GM23338 (cell line): Measurements from ENCODE around the gene AGAP1. TPM values are rescaled to one million over a fixed set of nuclear protein-coding genes. Genes with fewer than 3 reads are reported as not detected.

ENCODE experiments used
- ATAC-seq: fragments of 200-7000 bp; cut with Tn5 transposase; 3 replicates; pipeline ENCODE4 v1.9.1; 2020
- DNase-seq: peaks from one replicate; pipeline ENCODE4 v3.0.0-alpha.2; 2015; ENCODE audit warnings: low spot score
- H2AFZ ChIP-seq: fragments of 200-600 bp; sonication (generic); 2 replicates; pipeline ENCODE4 v1.8.0; 2016; ENCODE audit warnings: antibody characterized with exemption, mild to moderate bottlenecking, moderate library complexity
- H3F3A ChIP-seq: fragments of 200-600 bp; sonication (generic); replicated peaks from 2 replicates; pipeline ENCODE4 v1.8.0; 2017; ENCODE audit warnings: antibody characterized with exemption, mixed run types, low read depth
- H3K27ac ChIP-seq: fragments of 200-600 bp; sonication (generic); 2 replicates; pipeline ENCODE4 v1.6.1; 2016; ENCODE audit warnings: low read depth
- H3K27me3 ChIP-seq: fragments of 200-600 bp; sonication (generic); 2 replicates; pipeline ENCODE4 v1.8.0; 2016; ENCODE audit warnings: mild to moderate bottlenecking, mixed run types, moderate library complexity; ENCODE audit not compliant: insufficient read depth
- H3K36me3 ChIP-seq: fragments of 200-600 bp; sonication (generic); 2 replicates; pipeline ENCODE4 v1.8.0; 2016; ENCODE audit warnings: mild to moderate bottlenecking; ENCODE audit not compliant: insufficient read depth
- H3K4me1 ChIP-seq: fragments of 200-600 bp; sonication (generic); 2 replicates; pipeline ENCODE4 v1.8.0; 2016; ENCODE audit warnings: mild to moderate bottlenecking, moderate library complexity; ENCODE audit not compliant: insufficient read depth
- H3K4me2 ChIP-seq: fragments of 200-600 bp; sonication (generic); 2 replicates; pipeline ENCODE4 v1.7.1; 2017; ENCODE audit warnings: mixed run types
- H3K4me3 ChIP-seq: fragments of 200-600 bp; sonication (generic); 2 replicates; pipeline ENCODE4 v1.6.1; 2016; ENCODE audit warnings: mixed run types
- H3K79me2 ChIP-seq: fragments of 200-600 bp; sonication (generic); replicated peaks from 2 replicates; pipeline ENCODE4 v1.8.0; 2017; ENCODE audit warnings: mild to moderate bottlenecking; ENCODE audit not compliant: insufficient read depth
- H3K9me2 ChIP-seq: fragments of 200-600 bp; sonication (generic); 2 replicates; pipeline ENCODE4 v1.8.0; 2017; ENCODE audit not compliant: insufficient read depth
- H4K20me1 ChIP-seq: fragments of 200-600 bp; sonication (generic); replicated peaks from 2 replicates; pipeline ENCODE4 v1.8.0; 2017; ENCODE audit warnings: mild to moderate bottlenecking; ENCODE audit not compliant: insufficient read depth
- H3K27ac Mint-ChIP-seq: 2 replicates; pipeline ENCODE4 v1.8.0; 2020; ENCODE audit warnings: inconsistent platforms, mild to moderate bottlenecking, moderate library complexity, mixed read lengths
- H3K27me3 Mint-ChIP-seq: 3 replicates; pipeline ENCODE4 v1.8.0; 2022; ENCODE audit warnings: low read depth, mild to moderate bottlenecking, moderate library complexity, mixed read lengths, inconsistent platforms; ENCODE audit not compliant: insufficient read depth, poor library complexity
- H3K36me3 Mint-ChIP-seq: 3 replicates; pipeline ENCODE4 v1.8.0; 2021; ENCODE audit warnings: low read depth, mild to moderate bottlenecking, inconsistent platforms, moderate library complexity, mixed read lengths
- H3K4me1 Mint-ChIP-seq: 3 replicates; pipeline ENCODE4 v1.8.0; 2020; ENCODE audit warnings: mild to moderate bottlenecking, inconsistent platforms, mixed read lengths
- H3K4me3 Mint-ChIP-seq: 3 replicates; pipeline ENCODE4 v1.8.0; 2021; ENCODE audit warnings: moderate library complexity, mild to moderate bottlenecking, inconsistent platforms, mixed read lengths
- H3K9me3 Mint-ChIP-seq: 3 replicates; pipeline ENCODE4 v1.8.0; 2020; ENCODE audit warnings: moderate library complexity, mild to moderate bottlenecking, inconsistent platforms, mixed read lengths
- CTCF ChIP-seq, 2 experiments: fragments of 200-600 bp in 1 of 2; sonication (generic) in 1 of 2; conservative IDR thresholded peaks; 2 replicates each; pipeline versions ENCODE4 v1.5.1 to v1.6.1; 2016 to 2017; ENCODE audit warnings: antibody characterized with exemption in 2 of 2, low read depth in 2 of 2, mild to moderate bottlenecking in 2 of 2, moderate library complexity in 1 of 2
- ETS1 ChIP-seq: IDR thresholded peaks from 2 replicates; pipeline ENCODE4 v1.6.1; 2016; ENCODE audit warnings: antibody characterized with exemption
- EZH2phosphoT487 ChIP-seq: fragments of 200-600 bp; sonication (generic); IDR thresholded peaks from one replicate; pipeline ENCODE4 v1.8.1; 2018; ENCODE audit warnings: antibody characterized with exemption; ENCODE audit not compliant: unreplicated experiment
- JUNB ChIP-seq: IDR thresholded peaks from one replicate; pipeline ENCODE4 v1.6.1; 2016; ENCODE audit warnings: antibody characterized with exemption; ENCODE audit not compliant: unreplicated experiment
- POLR2AphosphoS5 ChIP-seq: IDR thresholded peaks from 2 replicates; pipeline ENCODE4 v1.6.1; 2016; ENCODE audit warnings: antibody characterized with exemption, low read depth
- ZNF114 ChIP-seq: fragments of 250-450 bp; sonication (Bioruptor Pico); IDR thresholded peaks from 2 replicates; pipeline ENCODE4 v1.5.0; 2020; ENCODE audit warnings: mild to moderate bottlenecking, moderate library complexity
- ZNF462 ChIP-seq: fragments of 250-450 bp; sonication (Bioruptor Pico); IDR thresholded peaks from 2 replicates; pipeline ENCODE4 v1.5.0; 2020; ENCODE audit warnings: mild to moderate bottlenecking, moderate library complexity
- polyA plus RNA-seq: library from polyadenylated mRNA; unstranded; fragments of >200 nt; fragmentation: Nextera tagmentation; extraction: Ambion mirVana; gene quantifications from 2 replicates; pipeline ENCODE4 v1.2.1, GENCODE V29; 2016
- total RNA-seq: library from RNA; depleted of rRNA; stranded (reverse); fragments of >200 nt; shearing (Covaris generic); gene quantifications from 2 replicates; pipeline ENCODE4 v1.2.3, GENCODE V29; 2014

AGAP1 gene
- total and polyA plus RNA-seq, 2 experiments from 2014 or later, result 13.3 to 27.9 TPM

GRCh38 chr2:236047886-236048540 lies 554.2 kb downstream of the AGAP1 start (continued):
- TF ChIP-seq ZNF462 (no peak), CTCF (conservative IDR thresholded peaks at IDR 0.05; ENCODE audit: low read depth in 2 of 2) (no peak)

GRCh38 chr2:236049981-236050380 lies 556.1 kb downstream of the AGAP1 start:
- Histone ChIP-seq H3K27me3 (no peaks in the 10 kb centered on the region), H3K4me3 (no peak overlapping the region), H3F3A (no peaks in the 10 kb centered on the region; the same call in 1 of the 2 replicates), H3K4me2 (no peak overlapping the region), H3K4me1 (peaks cover 30% of the 10 kb centered on the region), H3K27ac (no peak overlapping the region), H4K20me1 (no peaks in the 10 kb centered on the region; the same call in 1 of the 2 replicates), H3K79me2 (no peaks in the 10 kb centered on the region), H3K9me2 (no peaks in the 10 kb centered on the region), H2AFZ (no peak overlapping the region), H3K36me3 (no peaks in the 10 kb centered on the region)
- ATAC-seq, result no peak
- no peak for DNase-seq
- Mint-ChIP-seq H3K4me1 (peaks cover 44% of the 10 kb centered on the region), H3K36me3 (peaks cover 9% of the 10 kb centered on the region; the same call in 2 of the 3 replicates), H3K9me3 (no peaks in the 10 kb centered on the region), H3K27ac (no peak overlapping the region), H3K27me3 (peaks cover 17% of the 10 kb centered on the region), H3K4me3 (no peak overlapping the region)
- TF ChIP-seq ZNF114 (CRISPR knock-in tag) (no peak), CTCF (conservative IDR thresholded peaks at IDR 0.05; ENCODE audit: low read depth in 2 of 2) (no peak), POLR2AphosphoS5 (no peak), ETS1 (no peak), JUNB (no peak), EZH2phosphoT487 (no peak)
